Caco-2 (cell line): ENCODE results near the gene KDM6B. TPM values are rescaled to one million over a fixed set of nuclear protein-coding genes. Genes with fewer than 3 reads are reported as not detected.

Experiments used
- BruUV-seq: library from RNA; stranded (reverse); fragments of 400-500 nt; replicated peaks from 2 replicates; lab custom pipeline; 2021; lab: Mats Ljungman, UMichigan
- CTCF ChIA-PET: fragments of 300-600 bp; sonication (Branson Sonifier 250); formaldehyde crosslinking; loops from one replicate; lab custom pipeline; 2022; ENCODE audit warnings: antibody characterized with exemption; lab: Charles Lee
- POLR2A ChIA-PET: fragments of 300-600 bp; sonication (Branson Sonifier 250); formaldehyde crosslinking; loops from one replicate; lab custom pipeline; 2022; ENCODE audit warnings: antibody characterized with exemption; lab: Charles Lee
- DNase-seq, 2 experiments: peaks; one replicate each; pipeline versions ENCODE4 v3.0.0 to v3.0.0-alpha.2; 2020 to 2022
- H3K27me3 ChIP-seq: replicated peaks from 2 replicates; pipeline ENCODE4 v1.6.0; 2011; ENCODE audit warnings: low read length; ENCODE audit not compliant: control insufficient read depth, insufficient read depth
- H3K36me3 ChIP-seq: 2 replicates; pipeline ENCODE4 v1.5.1; 2011; ENCODE audit warnings: low read length; ENCODE audit not compliant: control insufficient read depth, insufficient read depth
- H3K4me1 ChIP-seq: fragments of 250-450 bp; sonication (Bioruptor Pico); 2 replicates; pipeline ENCODE4 v1.5.1; 2020; ENCODE audit warnings: mild to moderate bottlenecking
- H3K4me3 ChIP-seq: 2 replicates; pipeline ENCODE4 v1.5.1; 2011; ENCODE audit warnings: low read depth, mild to moderate bottlenecking, control low read depth, low read length
- H3K9me3 ChIP-seq: fragments of 250-450 bp; sonication (Bioruptor Pico); 2 replicates; pipeline ENCODE4 v1.5.1; 2020; ENCODE audit warnings: mild to moderate bottlenecking, moderate library complexity
- H3K27ac Mint-ChIP-seq: one replicate; pipeline ENCODE4 v1.8.0; 2022; ENCODE audit warnings: mixed read lengths; ENCODE audit not compliant: unreplicated experiment
- H3K27me3 Mint-ChIP-seq: one replicate; pipeline ENCODE4 v1.8.0; 2022; ENCODE audit warnings: mixed read lengths; ENCODE audit not compliant: insufficient read depth, unreplicated experiment
- H3K36me3 Mint-ChIP-seq: one replicate; pipeline ENCODE4 v1.8.0; 2022; ENCODE audit warnings: mild to moderate bottlenecking, mixed read lengths; ENCODE audit not compliant: insufficient read depth, unreplicated experiment
- H3K4me1 Mint-ChIP-seq: one replicate; pipeline ENCODE4 v1.8.0; 2022; ENCODE audit warnings: low read depth, mixed read lengths; ENCODE audit not compliant: unreplicated experiment
- H3K4me3 Mint-ChIP-seq: one replicate; pipeline ENCODE4 v1.8.0; 2022; ENCODE audit warnings: mild to moderate bottlenecking, moderate library complexity, mixed read lengths; ENCODE audit not compliant: unreplicated experiment
- H3K9me3 Mint-ChIP-seq: one replicate; pipeline ENCODE4 v1.8.0; 2022; ENCODE audit warnings: mixed read lengths; ENCODE audit not compliant: unreplicated experiment
- CTCF ChIP-seq, 2 experiments: fragments of 200-600 bp in 1 of 2; IDR thresholded peaks; 1 replicate in 1 of 2; 2 replicates in 1 of 2; pipeline versions ENCODE4 v1.5.1 to v1.8.0; 2011 to 2022; ENCODE audit warnings: antibody characterized with exemption in 1 of 2, control low read depth in 1 of 2, inconsistent platforms in 1 of 2, low read depth in 1 of 2, low read length in 1 of 2, mild to moderate bottlenecking in 1 of 2, moderate library complexity in 1 of 2; ENCODE audit not compliant: insufficient read depth in 1 of 2, severe bottlenecking in 1 of 2, unreplicated experiment in 1 of 2
- intact Hi-C: fragments of 100-400 bp; cut with micrococcal nuclease; formaldehyde crosslinking; loops from one replicate; pipeline ENCODE4 v1.10.0; 2022; ENCODE audit not compliant: unreplicated experiment
- total RNA-seq: library from RNA; stranded (reverse); gene quantifications from 2 replicates; pipeline ENCODE4 v1.2.3, GENCODE V29; 2022

Gene KDM6B
- total RNA-seq, 1 experiment from 2014 or later = 27.9 TPM

- TF ChIP-seq CTCF (IDR thresholded peaks at IDR 0.05; ENCODE audit: insufficient read depth in 1 of 2, low read depth in 1 of 2, low read length in 1 of 2, severe bottlenecking in 1 of 2, unreplicated experiment in 1 of 2) = no peak
- Mint-ChIP-seq H3K27me3 (no peaks in the 10 kb centered on the region), H3K4me1 (no peaks in the 10 kb centered on the region), H3K36me3 (no peaks in the 10 kb centered on the region), H3K4me3 (no peak overlapping the region), H3K9me3 (no peaks in the 10 kb centered on the region), H3K27ac (no peak overlapping the region)
- Histone ChIP-seq H3K9me3 (no peaks in the 10 kb centered on the region), H3K4me1 (no peaks in the 10 kb centered on the region), H3K27me3 (no peaks in the 10 kb centered on the region), H3K36me3 (no peaks in the 10 kb centered on the region), H3K4me3 (no peak overlapping the region)
- no peak for DNase-seq
- ChIA-PET CTCF (no interaction called here), POLR2A (no interaction called here)
- intact Hi-C loops = no loop called here
- BruUV-seq = no TSS peak
Observed at GRCh38 chr17:7882068-7882467, 48.1 kb downstream of the KDM6B start.

GRCh38 chr17:7882629-7883028 is 48.6 kb downstream of the KDM6B start:
- H3K9me3 Mint-ChIP-seq = no peaks in the 10 kb centered on the region
- no peaks in the 10 kb centered on the region for H3K4me1 Mint-ChIP-seq
- no peaks in the 10 kb centered on the region for H3K27me3 Mint-ChIP-seq
- Histone ChIP-seq H3K36me3 (no peaks in the 10 kb centered on the region), H3K4me1 (no peaks in the 10 kb centered on the region), H3K9me3 (no peaks in the 10 kb centered on the region), H3K27me3 (no peaks in the 10 kb centered on the region), H3K4me3 (no peak overlapping the region)
- no TSS peak for BruUV-seq
- POLR2A ChIA-PET = no interaction called here
- no peak overlapping the region for H3K4me3 Mint-ChIP-seq
- TF ChIP-seq CTCF (IDR thresholded peaks at IDR 0.05; ENCODE audit: insufficient read depth in 1 of 2, low read depth in 1 of 2, low read length in 1 of 2, severe bottlenecking in 1 of 2, unreplicated experiment in 1 of 2) = no peak
- CTCF ChIA-PET = no interaction called here
- no peak overlapping the region for H3K27ac Mint-ChIP-seq
- H3K36me3 Mint-ChIP-seq = no peaks in the 10 kb centered on the region
- DNase-seq = no peak
- intact Hi-C loops = no loop called here

Other genes starting within 250 kb of the KDM6B start
- 0.53 TPM in 1 of 2 replicates, not detected in the other for gene SOX15, start 244.1 kb upstream of the KDM6B start, total RNA-seq
- gene FXR2, start 219.3 kb upstream of the KDM6B start, total RNA-seq = 20.5 and 25.3 TPM in 2 replicates
- gene SAT2, start 206.4 kb upstream of the KDM6B start, total RNA-seq = 33.0 TPM in 2 replicates
- 0.93 and 1.2 TPM in 2 replicates for gene SHBG, start 204.1 kb upstream of the KDM6B start, total RNA-seq
- gene ATP1B2, start 183.3 kb upstream of the KDM6B start, total RNA-seq = 0.11 and 0.14 TPM in 2 replicates
- 9.2 and 11.1 TPM in 2 replicates for gene TP53, start 146.7 kb upstream of the KDM6B start, total RNA-seq
- gene WRAP53, start 145.7 kb upstream of the KDM6B start, total RNA-seq = 13.6 and 15.2 TPM in 2 replicates
- gene EFNB3, start 129.0 kb upstream of the KDM6B start, total RNA-seq = 4.1 and 5.1 TPM in 2 replicates
- gene DNAH2, start 116.5 kb upstream of the KDM6B start, total RNA-seq = 1.9 and 2.8 TPM in 2 replicates
- 2.5 and 3.2 TPM in 2 replicates for gene TMEM88, start 20.8 kb downstream of the KDM6B start, total RNA-seq
- gene NAA38, start 23.3 kb downstream of the KDM6B start, total RNA-seq = 20.9 and 27.4 TPM in 2 replicates
- gene CYB5D1, start 23.8 kb downstream of the KDM6B start, total RNA-seq = 6.1 and 7.3 TPM in 2 replicates
- gene CHD3, start 54.6 kb downstream of the KDM6B start, total RNA-seq = 27.9 and 34.7 TPM in 2 replicates
- 4.0 and 5.0 TPM in 2 replicates for gene RNF227, start 82.1 kb downstream of the KDM6B start, total RNA-seq
- gene KCNAB3, start 95.6 kb downstream of the KDM6B start, total RNA-seq = 1.2 and 2.0 TPM in 2 replicates
- 75.5 and 96.2 TPM in 2 replicates for gene TRAPPC1, start 97.7 kb downstream of the KDM6B start, total RNA-seq
- gene CNTROB, start 98.0 kb downstream of the KDM6B start, total RNA-seq = 22.6 and 24.2 TPM in 2 replicates
- 0.74 and 1.7 TPM in 2 replicates for gene GUCY2D, start 168.4 kb downstream of the KDM6B start, total RNA-seq
- not detected in 2 replicates for gene ALOX15B, start 204.8 kb downstream of the KDM6B start, total RNA-seq